GM23248 (cell line): ENCODE data around the gene ZNF575.

ENCODE experiments used
- EZH2 ChIP-seq: fragments of 200-600 bp; sonication (generic); IDR thresholded peaks from 2 replicates; pipeline ENCODE4 v1.6.1; 2018; ENCODE audit warnings: antibody characterized with exemption, mild to moderate bottlenecking; ENCODE audit not compliant: insufficient read depth, poor library complexity, severe bottlenecking
- EZH2phosphoT487 ChIP-seq: fragments of 200-600 bp; sonication (generic); IDR thresholded peaks from 2 replicates; pipeline ENCODE4 v1.6.1; 2018; ENCODE audit warnings: antibody characterized with exemption, moderate library complexity, mild to moderate bottlenecking, low read depth; ENCODE audit not compliant: insufficient read depth

- TF ChIP-seq EZH2 (no peak), EZH2phosphoT487 (no peak)
These were observed 33.9 kb upstream of the ZNF575 start for GRCh38 chr19:43499042-43499441.
